RPMI8226 (cell line): ENCODE measurements around the gene EHD4.

Source experiments
- DNase-seq: peaks from one replicate; pipeline ENCODE4 v3.0.0-alpha.2; 2015

The EHD4 gene

GRCh38 chr15:41994772-41995475, 22.6 kb upstream of the EHD4 start:
- no peak for DNase-seq

DNA sequence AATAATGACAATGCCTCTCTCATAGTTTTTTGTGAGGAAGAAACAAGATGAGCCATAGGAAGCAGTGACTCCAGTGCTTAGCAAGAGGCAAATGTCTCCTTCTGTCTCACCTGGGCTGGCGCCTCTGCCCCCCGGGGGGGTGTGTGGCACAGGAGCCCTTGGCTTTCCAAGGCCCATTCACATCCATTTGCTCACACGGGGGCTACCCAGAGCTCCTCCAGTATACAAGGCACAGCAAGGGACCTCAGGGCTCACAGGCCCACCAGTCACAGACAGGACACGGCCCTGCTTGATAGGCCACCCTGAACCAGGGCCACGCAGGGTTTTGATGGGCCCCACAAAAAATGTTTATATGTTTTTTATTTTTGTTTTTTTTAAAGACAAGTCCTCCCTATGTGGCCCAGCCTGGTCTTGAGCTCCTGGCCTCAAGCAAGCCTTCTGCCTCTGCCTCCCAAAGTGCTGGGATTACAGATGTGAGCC, 21.9 kb upstream of the EHD4 start:
- no peak for DNase-seq

DNA sequence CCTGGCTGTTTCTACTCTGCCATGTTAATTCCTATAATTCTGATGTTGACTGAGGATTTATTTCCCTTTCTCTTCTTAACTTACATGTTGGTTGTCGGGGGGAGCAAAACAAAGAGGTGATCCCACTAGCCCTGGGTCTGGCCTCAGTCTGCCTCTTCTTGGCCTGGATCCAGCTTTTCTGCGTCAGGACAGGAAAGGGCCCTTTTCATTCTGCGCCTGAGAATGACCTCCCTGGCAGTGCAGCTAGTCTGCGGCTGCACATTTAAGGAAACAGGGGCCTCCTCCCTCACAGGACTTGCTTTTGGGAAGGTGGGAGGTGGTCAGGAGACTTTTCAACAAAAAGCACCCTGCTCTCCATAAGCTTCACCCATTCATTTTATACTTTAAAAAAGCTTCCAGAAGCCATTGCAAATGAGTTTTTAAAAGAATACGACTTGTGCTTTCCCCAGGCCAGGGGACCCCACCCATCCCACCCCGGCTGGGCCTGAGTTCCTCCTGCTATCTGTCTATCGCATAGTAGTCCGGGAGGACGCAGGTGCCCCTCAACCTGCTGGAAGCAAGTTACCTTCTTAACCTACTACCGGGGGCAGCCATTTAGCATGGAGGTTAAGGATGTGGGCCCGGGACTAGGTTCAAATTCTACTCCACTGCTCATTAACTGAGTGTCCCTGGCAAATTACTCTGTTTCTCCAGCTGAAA, 21.3 kb upstream of the EHD4 start:
- no peak for DNase-seq

- DNase-seq, result no peak
Measured at GRCh38 chr15:41992803-41993190, 20.4 kb upstream of the EHD4 start.

DNA sequence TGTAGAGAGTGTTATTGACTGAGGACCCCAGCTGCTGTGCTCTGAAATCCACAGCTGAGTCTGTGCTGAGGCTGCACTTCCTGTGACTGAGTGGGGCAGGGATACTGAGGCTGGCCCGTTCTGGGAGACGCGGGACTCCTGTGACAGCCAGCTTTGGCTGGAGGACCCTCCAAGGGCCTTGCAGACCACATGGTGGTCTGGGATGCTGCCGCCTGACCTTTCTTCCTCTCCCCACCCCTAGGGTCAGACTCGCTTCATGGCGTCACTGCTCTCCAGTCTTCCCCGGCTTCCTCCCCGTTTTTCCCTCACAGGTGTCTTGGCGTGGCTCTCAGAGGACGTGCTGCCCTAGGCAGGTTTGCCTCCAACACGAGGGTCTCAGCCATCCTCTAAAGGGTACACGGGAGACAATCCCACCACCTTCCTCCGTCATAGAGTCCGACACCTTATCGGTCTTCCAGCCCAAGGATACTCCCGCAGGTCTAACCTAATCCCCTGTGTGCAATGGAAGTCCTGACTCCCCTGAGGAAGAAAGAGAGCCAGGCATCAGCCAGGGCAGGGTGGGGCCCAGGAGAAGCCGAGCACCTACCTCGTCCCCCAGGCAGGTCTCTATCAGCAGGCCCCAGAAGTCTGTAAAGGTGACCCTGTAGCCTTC, 19.9 kb upstream of the EHD4 start:
- no peak for DNase-seq

GRCh38 chr15:41990691-41991090, 18.3 kb upstream of the EHD4 start:
- DNase-seq, result no peak

DNA sequence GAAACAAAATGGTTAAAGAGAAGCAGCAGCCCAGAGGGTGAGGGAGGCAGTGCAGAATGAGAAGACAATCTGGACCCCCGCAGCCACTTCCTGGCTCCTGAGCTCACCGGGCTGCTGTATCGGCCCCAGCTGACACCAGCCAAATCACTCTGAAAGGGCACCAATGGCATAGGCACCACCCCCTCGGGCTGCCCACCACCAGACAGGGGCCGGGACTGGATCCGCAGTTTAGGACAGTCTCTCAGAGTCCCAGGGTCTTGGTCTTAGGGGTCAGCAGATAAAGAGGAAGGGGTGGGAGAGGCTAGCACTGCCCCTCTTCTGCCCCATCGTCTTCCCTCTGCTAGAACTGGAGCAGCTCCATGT, 17.9 kb upstream of the EHD4 start:
- DNase-seq, result no peak

DNA sequence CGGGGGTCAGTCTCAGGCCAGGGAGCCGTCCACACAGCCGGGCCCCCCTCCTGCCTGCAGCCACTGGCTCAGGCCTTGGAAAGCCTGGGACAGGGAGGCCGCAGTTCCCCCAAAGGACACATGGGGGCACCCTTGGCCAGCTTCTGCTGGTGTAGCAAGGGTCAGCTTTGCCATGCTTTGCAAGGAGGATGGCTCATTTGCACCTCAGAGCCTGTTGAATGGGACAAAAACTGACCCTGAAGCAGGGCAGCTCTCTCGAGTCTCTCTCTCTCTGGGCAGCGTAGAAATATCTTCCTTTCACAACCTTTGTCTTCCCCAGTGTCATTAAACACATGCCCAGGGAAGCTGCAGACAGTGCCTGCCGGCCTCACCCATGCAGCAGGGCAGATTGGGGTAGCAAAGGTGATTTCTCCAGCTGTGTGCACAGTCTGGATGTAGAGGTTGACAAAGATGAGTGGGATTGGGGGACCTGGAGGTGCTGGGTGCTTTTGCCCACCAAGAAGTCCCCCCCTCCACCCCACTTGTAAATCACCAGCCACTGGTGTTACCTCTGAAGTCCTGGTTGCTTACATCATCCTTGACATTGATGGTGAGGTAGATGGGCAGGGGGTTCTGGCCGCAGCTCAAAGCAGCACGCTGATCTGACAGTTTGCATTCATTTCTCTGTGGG, 17.4 kb upstream of the EHD4 start:
- peak; percentile 69 for DNase-seq

GRCh38 chr15:41988896-41989572, 16.7 kb upstream of the EHD4 start:
- DNase-seq, result no peak

DNA sequence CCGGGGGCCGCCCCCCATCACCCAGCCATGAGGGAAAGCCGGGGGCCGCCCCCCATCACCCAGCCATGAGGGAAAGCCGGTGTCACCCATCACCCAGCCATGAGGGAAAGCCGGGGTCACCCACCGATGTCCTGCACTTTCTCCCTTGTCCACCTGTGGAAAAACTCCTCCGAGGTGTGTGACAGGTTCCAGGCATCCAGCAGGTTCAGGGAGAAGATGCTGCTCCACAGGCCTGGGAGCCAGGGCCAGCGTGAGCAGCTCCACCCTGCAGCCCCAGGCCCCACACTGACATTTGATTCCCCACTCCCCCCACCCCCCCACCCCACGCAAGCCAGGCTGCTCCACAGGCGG, 15.5 kb upstream of the EHD4 start:
- no peak for DNase-seq

- no peak for DNase-seq
Measured at GRCh38 chr15:41987246-41987924, 15.0 kb upstream of the EHD4 start.

GRCh38 chr15:41985236-41986160, 13.1 kb upstream of the EHD4 start:
- no peak for DNase-seq

DNA sequence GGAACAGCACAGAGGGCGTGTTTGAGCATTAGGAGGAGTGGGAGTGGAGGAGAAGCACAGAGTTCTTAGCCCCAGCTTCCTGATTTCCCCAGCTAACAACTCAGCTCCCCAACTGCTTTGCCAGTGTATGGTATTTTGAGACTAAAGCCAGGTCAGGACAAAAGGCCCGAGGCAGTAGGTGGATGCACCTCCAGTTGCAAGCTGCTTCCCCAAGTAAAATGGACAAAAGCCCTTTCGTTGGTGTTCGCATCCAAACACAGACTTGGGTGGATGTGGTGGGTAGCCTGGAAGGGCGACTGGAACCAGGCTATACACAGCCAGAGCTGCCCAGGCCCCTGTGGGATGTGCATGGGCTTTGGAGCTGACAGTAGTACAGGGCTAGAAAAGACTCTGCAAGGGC, 12.3 kb upstream of the EHD4 start:
- no peak for DNase-seq

- DNase-seq, result no peak
Measured at GRCh38 chr15:41983621-41984571, 11.5 kb upstream of the EHD4 start.

DNA sequence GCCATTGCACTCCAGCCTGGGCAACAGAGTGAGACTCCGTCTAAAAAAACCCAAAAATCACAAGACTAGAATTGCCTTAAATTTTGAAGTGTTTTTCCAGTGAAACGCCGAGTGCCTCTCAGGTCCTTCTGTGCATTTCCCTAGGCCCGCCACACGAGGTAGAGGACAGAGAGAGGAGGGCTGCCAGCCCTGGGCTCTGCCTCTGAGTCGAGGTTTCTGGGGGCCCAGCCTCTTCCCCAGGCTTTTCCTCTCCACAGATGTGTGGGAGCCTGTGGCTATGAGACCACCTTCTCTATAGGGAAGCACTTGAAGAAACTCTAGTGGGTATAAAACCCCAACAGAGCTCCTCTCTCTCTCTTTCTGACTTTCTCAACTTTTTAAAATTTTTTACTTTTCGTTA, 10.9 kb upstream of the EHD4 start:
- DNase-seq, result no peak

DNA sequence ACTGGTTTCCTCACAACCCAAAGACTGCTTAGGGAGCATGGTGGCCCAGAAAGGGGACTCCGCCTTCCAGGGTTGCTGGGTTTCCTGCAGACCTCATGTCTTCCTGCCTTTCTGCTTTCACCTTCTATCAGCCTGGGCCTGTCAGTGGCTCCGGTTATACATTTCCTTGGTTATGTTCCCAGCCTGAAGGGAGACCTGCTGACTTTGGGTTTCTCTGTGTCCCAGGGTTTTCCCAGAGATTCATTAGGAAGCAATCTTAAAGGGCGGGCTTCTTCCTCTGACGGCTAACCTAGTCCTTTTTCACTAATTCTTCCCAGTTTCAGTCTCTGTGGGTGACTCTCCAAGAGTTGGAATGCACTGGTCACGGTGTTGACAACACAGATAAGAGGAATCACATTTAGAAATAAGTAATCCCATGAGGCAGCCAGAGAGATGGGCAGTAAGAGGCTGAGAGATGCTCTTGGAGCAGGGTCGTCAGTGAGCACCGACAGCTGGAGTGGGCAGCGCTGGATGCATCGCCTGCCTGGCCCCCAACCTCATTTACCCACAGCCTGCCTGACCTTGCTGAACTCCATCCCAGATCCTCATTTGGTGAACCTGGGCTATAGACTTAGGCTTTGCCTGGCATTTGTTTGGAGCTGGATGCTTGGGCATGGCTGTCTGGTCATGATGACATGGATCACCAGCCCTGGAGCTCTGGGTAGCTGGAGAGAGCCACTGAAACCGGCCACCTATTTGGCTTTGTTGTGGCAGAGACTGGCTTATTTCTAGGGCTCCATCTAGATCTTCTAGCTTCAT, 10.0 kb upstream of the EHD4 start:
- DNase-seq, result no peak

- DNase-seq, result no peak
Measured at GRCh38 chr15:41981371-41982132, 9.2 kb upstream of the EHD4 start.

DNA sequence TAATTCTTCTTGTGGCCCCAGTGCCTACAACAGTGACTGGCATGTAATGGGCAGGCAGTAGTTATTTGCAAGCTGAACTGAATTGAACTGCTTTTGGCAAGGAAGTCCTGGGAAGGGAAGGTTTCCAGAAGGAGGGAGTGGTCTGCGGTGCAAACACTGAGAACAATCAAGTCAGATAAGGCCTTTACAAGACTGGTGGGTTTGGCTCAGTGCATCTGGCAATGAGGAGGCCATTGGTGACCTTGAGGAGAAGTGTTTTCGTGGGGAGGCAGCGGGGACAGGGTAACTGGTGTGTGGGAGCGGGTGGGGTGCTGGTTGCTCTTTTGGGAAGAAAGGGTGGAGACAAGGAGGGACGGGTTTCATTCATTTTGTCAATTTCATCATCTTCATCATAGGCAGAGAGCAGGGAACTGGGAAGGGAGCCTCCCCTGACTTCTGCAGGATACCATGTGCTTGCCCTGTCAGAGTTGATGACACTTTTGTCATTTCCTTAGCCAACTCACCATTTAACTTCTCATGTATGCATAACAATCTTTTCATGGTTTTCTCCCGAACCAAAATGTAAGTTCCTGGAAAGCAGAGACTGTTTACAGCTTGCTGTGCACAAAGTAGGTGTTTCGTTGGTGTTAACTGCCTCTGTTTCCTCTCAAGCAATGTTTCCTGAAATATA, 8.4 kb upstream of the EHD4 start:
- no peak for DNase-seq
